ENCODE results near the gene PGAP3. TPM values are rescaled to one million over a fixed set of nuclear protein-coding genes. Genes with fewer than 3 reads are reported as not detected.
"Not testable (repeated sequence)": the region's sequence is repeated elsewhere in the genome, so short reads cannot be mapped to it uniquely, and the experiment has no call there.

Gene PGAP3
- total RNA-seq, 1 experiment from 2014 or later = 20.2 TPM

GRCh38 chr17:39727556-39727955 is 39.7 kb upstream of the PGAP3 start:
- H3K9ac ChIP-seq (ENCODE audit: low read length) = no peak overlapping the region

GRCh38 chr17:39726617-39727016 is 38.8 kb upstream of the PGAP3 start:
- Histone ChIP-seq H3K9ac (ENCODE audit: low read length) (no peak overlapping the region), H2AFZ (ENCODE audit: low read length) (no peak overlapping the region), H3K36me3 (ENCODE audit: insufficient read depth, low read length) (peaks cover 11% of the 10 kb centered on the region), H3K9me3 (ENCODE audit: low read length) (no peaks in the 10 kb centered on the region), H3K4me2 (ENCODE audit: low read depth, low read length, poor library complexity, severe bottlenecking) (no peak overlapping the region), H3K4me3 (ENCODE audit: low read length) (no peak overlapping the region), H3K79me2 (ENCODE audit: low read length) (peaks cover 16% of the 10 kb centered on the region), H3K4me1 (ENCODE audit: low read length) (peaks cover 12% of the 10 kb centered on the region), H4K20me1 (ENCODE audit: insufficient read depth, low read depth, low read length) (no peaks in the 10 kb centered on the region), H3K27me3 (ENCODE audit: low read length) (no peaks in the 10 kb centered on the region), H3K9me2 (replicated peaks; ENCODE audit: insufficient read depth, low read length) (no peaks in the 10 kb centered on the region), H3K27ac (ENCODE audit: low read length) (no peak overlapping the region)
- DNase-seq = no peak

More at GRCh38 chr17:39727556-39727955, 39.7 kb upstream of the PGAP3 start:
- peaks cover 11% of the 10 kb centered on the region for H3K36me3 ChIP-seq (ENCODE audit: insufficient read depth, low read length)
- H3K9me2 ChIP-seq (replicated peaks; ENCODE audit: insufficient read depth, low read length) = no peaks in the 10 kb centered on the region
- H3K4me1 ChIP-seq (ENCODE audit: low read length) = peaks cover 12% of the 10 kb centered on the region
- no peaks in the 10 kb centered on the region for H4K20me1 ChIP-seq (ENCODE audit: insufficient read depth, low read depth, low read length)
- H3K9me3 ChIP-seq (ENCODE audit: low read length) = no peaks in the 10 kb centered on the region
- H2AFZ ChIP-seq (ENCODE audit: low read length) = no peak overlapping the region
- H3K4me2 ChIP-seq (ENCODE audit: low read depth, low read length, poor library complexity, severe bottlenecking) = no peak overlapping the region
- H3K79me2 ChIP-seq (ENCODE audit: low read length) = peaks cover 16% of the 10 kb centered on the region
- no peak for DNase-seq
- no peaks in the 10 kb centered on the region for H3K27me3 ChIP-seq (ENCODE audit: low read length)
- no peak overlapping the region for H3K27ac ChIP-seq (ENCODE audit: low read length)
- no peak overlapping the region for H3K4me3 ChIP-seq (ENCODE audit: low read length)

- not testable (repeated sequence) for H4K20me1 ChIP-seq (ENCODE audit: insufficient read depth, low read depth, low read length); H3K27me3 ChIP-seq (ENCODE audit: low read length); H2AFZ ChIP-seq (ENCODE audit: low read length); H3K4me2 ChIP-seq (ENCODE audit: low read depth, low read length, poor library complexity, severe bottlenecking); H3K9me2 ChIP-seq (replicated peaks; ENCODE audit: insufficient read depth, low read length); DNase-seq; H3K9me3 ChIP-seq (ENCODE audit: low read length); H3K27ac ChIP-seq (ENCODE audit: low read length); H3K9ac ChIP-seq (ENCODE audit: low read length); H3K4me3 ChIP-seq (ENCODE audit: low read length)
- Histone ChIP-seq H3K4me1 (ENCODE audit: low read length) (peaks cover 12% of the 10 kb centered on the region), H3K79me2 (ENCODE audit: low read length) (peaks cover 16% of the 10 kb centered on the region), H3K36me3 (ENCODE audit: insufficient read depth, low read length) (peaks cover 11% of the 10 kb centered on the region)
Observed at GRCh38 chr17:39725923-39726322, 38.1 kb upstream of the PGAP3 start.

- Histone ChIP-seq H3K9ac (ENCODE audit: low read length) (no peak overlapping the region), H3K4me2 (ENCODE audit: low read depth, low read length, poor library complexity, severe bottlenecking) (no peak overlapping the region), H2AFZ (ENCODE audit: low read length) (no peak overlapping the region), H3K36me3 (ENCODE audit: insufficient read depth, low read length) (peaks cover 11% of the 10 kb centered on the region), H3K79me2 (ENCODE audit: low read length) (peaks cover 12% of the 10 kb centered on the region), H3K9me3 (ENCODE audit: low read length) (no peaks in the 10 kb centered on the region), H3K4me1 (ENCODE audit: low read length) (peaks cover 9% of the 10 kb centered on the region), H4K20me1 (ENCODE audit: insufficient read depth, low read depth, low read length) (no peaks in the 10 kb centered on the region), H3K4me3 (ENCODE audit: low read length) (no peak overlapping the region), H3K9me2 (replicated peaks; ENCODE audit: insufficient read depth, low read length) (no peaks in the 10 kb centered on the region), H3K27me3 (ENCODE audit: low read length) (no peaks in the 10 kb centered on the region), H3K27ac (ENCODE audit: low read length) (no peak overlapping the region)
- no peak for DNase-seq
Observed at GRCh38 chr17:39724731-39725130, 36.9 kb upstream of the PGAP3 start.

- H3K27me3 ChIP-seq (ENCODE audit: low read length) = no peaks in the 10 kb centered on the region
- no peak overlapping the region for H2AFZ ChIP-seq (ENCODE audit: low read length)
- no peaks in the 10 kb centered on the region for H3K4me1 ChIP-seq (ENCODE audit: low read length)
- H3K9me3 ChIP-seq (ENCODE audit: low read length) = no peaks in the 10 kb centered on the region
- no peak overlapping the region for H3K4me3 ChIP-seq (ENCODE audit: low read length)
- H3K4me2 ChIP-seq (ENCODE audit: low read depth, low read length, poor library complexity, severe bottlenecking) = no peak overlapping the region
- H3K36me3 ChIP-seq (ENCODE audit: insufficient read depth, low read length) = 0 out of 2 replicates have a peak, but pooled peaks cover under 1% of the 10 kb centered on the region
- H3K27ac ChIP-seq (ENCODE audit: low read length) = no peak overlapping the region
- DNase-seq = peak; percentile 85
- no peaks in the 10 kb centered on the region for H3K9me2 ChIP-seq (replicated peaks; ENCODE audit: insufficient read depth, low read length)
- H3K79me2 ChIP-seq (ENCODE audit: low read length) = no peaks in the 10 kb centered on the region
- no peaks in the 10 kb centered on the region for H4K20me1 ChIP-seq (ENCODE audit: insufficient read depth, low read depth, low read length)
- no peak overlapping the region for H3K9ac ChIP-seq (ENCODE audit: low read length)
Observed at GRCh38 chr17:39722965-39723848, 35.4 kb upstream of the PGAP3 start.

GRCh38 chr17:39722104-39722503 is 34.2 kb upstream of the PGAP3 start:
- no peaks in the 10 kb centered on the region for H3K9me2 ChIP-seq (replicated peaks; ENCODE audit: insufficient read depth, low read length)
- no peaks in the 10 kb centered on the region for H3K4me1 ChIP-seq (ENCODE audit: low read length)
- H3K9ac ChIP-seq (ENCODE audit: low read length) = no peak overlapping the region
- H3K79me2 ChIP-seq (ENCODE audit: low read length) = no peaks in the 10 kb centered on the region
- no peak overlapping the region for H2AFZ ChIP-seq (ENCODE audit: low read length)
- no peaks in the 10 kb centered on the region for H3K36me3 ChIP-seq (ENCODE audit: insufficient read depth, low read length)
- no peak overlapping the region for H3K27ac ChIP-seq (ENCODE audit: low read length)
- no peaks in the 10 kb centered on the region for H4K20me1 ChIP-seq (ENCODE audit: insufficient read depth, low read depth, low read length)
- no peaks in the 10 kb centered on the region for H3K9me3 ChIP-seq (ENCODE audit: low read length)
- DNase-seq = no peak
- no peak overlapping the region for H3K4me2 ChIP-seq (ENCODE audit: low read depth, low read length, poor library complexity, severe bottlenecking)
- no peak overlapping the region for H3K4me3 ChIP-seq (ENCODE audit: low read length)
- H3K27me3 ChIP-seq (ENCODE audit: low read length) = no peaks in the 10 kb centered on the region

GRCh38 chr17:39719563-39720355 is 31.9 kb upstream of the PGAP3 start:
- H4K20me1 ChIP-seq (ENCODE audit: insufficient read depth, low read depth, low read length) = no peaks in the 10 kb centered on the region
- H2AFZ ChIP-seq (ENCODE audit: low read length) = no peak overlapping the region
- H3K9me2 ChIP-seq (replicated peaks; ENCODE audit: insufficient read depth, low read length) = no peaks in the 10 kb centered on the region
- no peaks in the 10 kb centered on the region for H3K79me2 ChIP-seq (ENCODE audit: low read length)
- H3K4me2 ChIP-seq (ENCODE audit: low read depth, low read length, poor library complexity, severe bottlenecking) = no peak overlapping the region
- H3K4me1 ChIP-seq (ENCODE audit: low read length) = no peaks in the 10 kb centered on the region
- H3K27me3 ChIP-seq (ENCODE audit: low read length) = no peaks in the 10 kb centered on the region
- no peak for DNase-seq
- no peak overlapping the region for H3K9ac ChIP-seq (ENCODE audit: low read length)
- H3K36me3 ChIP-seq (ENCODE audit: insufficient read depth, low read length) = no peaks in the 10 kb centered on the region
- H3K4me3 ChIP-seq (ENCODE audit: low read length) = no peak overlapping the region
- no peaks in the 10 kb centered on the region for H3K9me3 ChIP-seq (ENCODE audit: low read length)
- H3K27ac ChIP-seq (ENCODE audit: low read length) = no peak overlapping the region

- H3K79me2 ChIP-seq (ENCODE audit: low read length) = no peaks in the 10 kb centered on the region
- no peak overlapping the region for H2AFZ ChIP-seq (ENCODE audit: low read length)
- H3K36me3 ChIP-seq (ENCODE audit: insufficient read depth, low read length) = no peaks in the 10 kb centered on the region
- H3K4me2 ChIP-seq (ENCODE audit: low read depth, low read length, poor library complexity, severe bottlenecking) = no peak overlapping the region
- no peaks in the 10 kb centered on the region for H3K9me3 ChIP-seq (ENCODE audit: low read length)
- no peaks in the 10 kb centered on the region for H4K20me1 ChIP-seq (ENCODE audit: insufficient read depth, low read depth, low read length)
- DNase-seq = no peak
- H3K27ac ChIP-seq (ENCODE audit: low read length) = no peak overlapping the region
- H3K9me2 ChIP-seq (replicated peaks; ENCODE audit: insufficient read depth, low read length) = no peaks in the 10 kb centered on the region
- H3K9ac ChIP-seq (ENCODE audit: low read length) = no peak overlapping the region
- H3K27me3 ChIP-seq (ENCODE audit: low read length) = no peaks in the 10 kb centered on the region
- no peak overlapping the region for H3K4me3 ChIP-seq (ENCODE audit: low read length)
- H3K4me1 ChIP-seq (ENCODE audit: low read length) = no peaks in the 10 kb centered on the region
Observed at GRCh38 chr17:39717660-39718059, 29.8 kb upstream of the PGAP3 start.
